ENCODE data around the gene BTBD16.

BTBD16 gene

DNA sequence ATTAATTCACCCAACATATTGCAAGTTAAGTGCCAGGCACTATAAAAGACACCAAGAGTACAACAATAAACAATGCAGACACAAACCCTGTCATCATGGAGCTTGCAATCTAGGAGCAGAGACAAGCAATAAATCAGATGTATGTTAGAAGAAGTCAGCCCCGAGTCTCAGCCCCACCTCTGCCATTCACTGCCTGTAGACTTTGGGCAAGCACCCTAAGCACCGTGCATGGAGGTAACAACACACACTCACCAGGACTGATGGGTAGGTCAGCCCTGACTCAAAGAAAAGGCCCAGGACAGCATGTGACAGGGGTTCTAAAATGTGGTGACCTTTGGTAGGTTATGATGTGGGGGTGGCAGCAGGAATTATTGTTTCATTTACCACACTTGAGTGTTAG is 54.1 kb downstream of the BTBD16 start:
- Mint-ChIP-seq H3K36me3 (no peaks in the 10 kb centered on the region), H3K27me3 (peaks cover 6% of the 10 kb centered on the region), H3K4me1 (ENCODE audit: low read depth) (no peaks in the 10 kb centered on the region)

DNA sequence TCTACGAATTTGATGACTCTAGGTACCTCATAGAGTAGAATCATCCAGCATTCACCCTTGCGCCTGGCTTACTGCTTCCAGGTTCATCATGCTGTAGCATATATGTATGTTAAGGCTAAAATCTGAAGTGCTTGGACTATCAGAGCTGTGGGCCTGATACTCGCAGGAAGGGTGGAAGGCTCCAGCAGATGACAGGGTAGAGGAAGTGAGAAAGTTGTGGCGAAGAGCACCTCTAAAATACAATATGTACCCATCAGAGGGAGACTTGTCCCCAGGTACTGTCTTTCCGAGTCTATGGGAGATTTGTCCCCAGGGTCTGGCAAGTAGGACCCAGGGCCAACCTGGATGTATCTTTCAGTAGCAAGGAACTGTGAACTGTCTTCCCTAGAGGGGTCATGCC is 55.3 kb downstream of the BTBD16 start:
- Mint-ChIP-seq H3K36me3 (no peaks in the 10 kb centered on the region), H3K4me1 (ENCODE audit: low read depth) (no peaks in the 10 kb centered on the region), H3K4me3 (no peak overlapping the region)

More for the DNA sequence above, 54.1 kb downstream of the BTBD16 start:
- H3K27ac Mint-ChIP-seq: no peak overlapping the region
- H3K4me3 Mint-ChIP-seq: no peak overlapping the region
- H3K9me3 Mint-ChIP-seq (ENCODE audit: low read depth): no peaks in the 10 kb centered on the region

DNA sequence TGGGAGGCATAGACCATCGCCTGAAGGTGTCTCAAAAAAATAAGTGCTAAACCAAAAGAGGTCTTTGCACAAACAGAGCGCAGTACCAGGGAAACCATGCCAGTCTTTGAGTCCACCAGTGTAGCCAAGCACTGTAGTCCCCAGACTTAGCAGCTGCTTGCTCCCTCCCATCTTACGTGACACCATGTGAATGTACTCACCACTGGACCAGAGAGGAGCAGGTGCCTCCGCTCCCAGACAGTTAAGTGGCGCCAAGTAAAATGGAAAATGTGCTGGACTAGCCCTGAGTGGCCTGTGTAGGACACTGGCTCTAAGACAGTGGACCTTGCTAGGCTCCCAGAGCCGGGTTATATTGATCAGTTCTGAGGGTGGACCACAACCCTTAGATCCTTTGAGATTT is 55.7 kb downstream of the BTBD16 start:
- Mint-ChIP-seq H3K27ac (no peak overlapping the region), H3K4me3 (no peak overlapping the region), H3K4me1 (ENCODE audit: low read depth) (no peaks in the 10 kb centered on the region), H3K27me3 (peaks cover 13% of the 10 kb centered on the region), H3K9me3 (ENCODE audit: low read depth) (no peaks in the 10 kb centered on the region), H3K36me3 (no peaks in the 10 kb centered on the region)

More for the DNA sequence above, 55.3 kb downstream of the BTBD16 start:
- Mint-ChIP-seq H3K27ac (no peak overlapping the region), H3K9me3 (ENCODE audit: low read depth) (no peaks in the 10 kb centered on the region), H3K27me3 (peaks cover 10% of the 10 kb centered on the region)

DNA sequence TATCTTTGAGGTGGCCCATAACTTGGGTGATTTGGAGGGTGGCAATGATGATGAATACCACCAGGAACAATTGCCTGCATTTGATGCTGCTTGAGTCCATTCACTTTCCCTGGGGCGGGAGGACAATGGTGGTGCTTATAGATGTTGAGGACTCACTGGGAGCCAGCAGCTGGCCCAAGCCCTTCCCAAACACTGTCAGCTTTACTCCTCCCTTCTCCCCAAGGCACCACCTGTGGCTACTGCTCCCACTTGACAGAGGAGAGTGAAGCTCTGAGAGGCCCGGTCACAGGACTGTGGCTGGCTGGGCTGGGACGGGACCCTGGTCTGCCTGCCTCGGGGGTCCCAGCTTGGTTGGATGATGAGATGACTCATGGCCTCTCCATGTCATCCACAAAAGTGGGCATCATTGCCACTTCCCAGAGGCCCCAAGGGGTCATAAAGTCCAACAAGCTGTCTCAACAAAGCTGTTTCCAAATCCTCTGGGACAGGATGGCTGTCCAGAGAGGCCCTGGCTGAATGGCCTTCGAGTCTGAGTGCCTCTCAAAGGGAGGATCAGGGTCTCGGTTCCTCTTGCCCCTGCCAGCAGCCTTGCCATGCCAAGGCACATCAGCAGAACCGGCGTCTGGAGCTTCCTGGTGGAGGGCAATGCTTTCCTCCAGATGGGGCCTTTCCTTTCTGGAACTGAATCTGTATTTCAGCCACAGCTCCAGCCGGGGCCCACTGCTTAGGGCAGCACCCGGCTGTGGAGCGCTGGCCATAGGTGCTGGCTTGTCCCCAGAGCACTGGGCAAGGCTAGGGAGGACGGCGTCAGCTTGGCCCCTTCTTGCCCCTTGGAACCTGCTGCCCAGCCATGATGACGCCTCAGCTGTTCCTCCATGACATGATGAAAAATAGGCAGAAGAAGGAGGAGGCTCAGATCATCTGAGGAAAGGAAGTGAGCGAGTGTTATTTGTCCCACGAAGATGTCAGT is 56.4 kb downstream of the BTBD16 start:
- no peaks in the 10 kb centered on the region for H3K4me1 Mint-ChIP-seq (ENCODE audit: low read depth)
- no peaks in the 10 kb centered on the region for H3K9me3 Mint-ChIP-seq (ENCODE audit: low read depth)
- H3K27me3 Mint-ChIP-seq: peaks cover 13% of the 10 kb centered on the region
- H3K36me3 Mint-ChIP-seq: no peaks in the 10 kb centered on the region
- H3K4me3 Mint-ChIP-seq: no peak overlapping the region
- H3K27ac Mint-ChIP-seq: no peak overlapping the region

DNA sequence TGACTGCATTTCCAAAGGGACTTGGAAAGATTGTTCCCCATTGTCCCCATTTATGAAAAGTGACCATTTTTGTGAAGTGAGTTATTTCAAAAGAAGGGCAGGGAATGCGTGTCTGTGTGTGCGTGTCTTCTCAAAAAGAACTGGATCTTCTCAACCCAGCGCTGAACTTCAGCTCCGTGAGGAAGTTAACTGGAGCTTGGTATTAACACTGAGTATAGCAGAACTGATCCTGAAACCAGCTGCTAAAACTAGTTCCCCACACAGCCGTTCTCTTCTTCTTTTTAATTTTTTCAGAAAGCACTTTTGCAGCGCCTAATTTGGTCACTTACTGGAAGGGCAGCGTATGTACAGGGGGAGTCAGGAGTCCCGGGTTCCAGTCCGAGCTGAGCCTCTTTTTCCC is 57.6 kb downstream of the BTBD16 start:
- Mint-ChIP-seq H3K36me3 (no peaks in the 10 kb centered on the region), H3K27me3 (peaks cover 13% of the 10 kb centered on the region), H3K4me3 (no peak overlapping the region), H3K4me1 (ENCODE audit: low read depth) (no peaks in the 10 kb centered on the region), H3K27ac (no peak overlapping the region), H3K9me3 (ENCODE audit: low read depth) (no peaks in the 10 kb centered on the region)

DNA sequence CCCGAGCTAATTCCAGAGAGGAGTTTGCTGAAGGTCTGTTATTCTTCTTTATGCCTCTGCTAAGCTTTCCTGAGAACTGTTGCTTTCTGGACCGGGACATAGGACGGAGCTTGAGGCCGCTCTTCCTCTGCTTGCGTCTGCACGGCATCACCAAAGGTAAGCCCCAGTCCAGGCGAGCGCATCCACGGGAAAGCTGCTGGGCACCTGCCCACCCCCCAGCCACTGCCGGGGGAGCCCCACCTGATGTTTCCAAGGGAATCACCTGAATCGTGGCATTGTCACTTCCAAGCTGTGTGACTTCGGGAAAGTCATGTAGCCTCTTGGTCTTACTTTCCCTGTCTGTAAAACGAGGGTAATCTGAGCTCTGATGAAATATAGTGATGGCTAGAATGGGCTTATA is 58.3 kb downstream of the BTBD16 start:
- peaks cover 13% of the 10 kb centered on the region for H3K27me3 Mint-ChIP-seq
- H3K4me1 Mint-ChIP-seq (ENCODE audit: low read depth): no peaks in the 10 kb centered on the region
- H3K36me3 Mint-ChIP-seq: no peaks in the 10 kb centered on the region
- no peaks in the 10 kb centered on the region for H3K9me3 Mint-ChIP-seq (ENCODE audit: low read depth)
- H3K27ac Mint-ChIP-seq: no peak overlapping the region
- H3K4me3 Mint-ChIP-seq: no peak overlapping the region

DNA sequence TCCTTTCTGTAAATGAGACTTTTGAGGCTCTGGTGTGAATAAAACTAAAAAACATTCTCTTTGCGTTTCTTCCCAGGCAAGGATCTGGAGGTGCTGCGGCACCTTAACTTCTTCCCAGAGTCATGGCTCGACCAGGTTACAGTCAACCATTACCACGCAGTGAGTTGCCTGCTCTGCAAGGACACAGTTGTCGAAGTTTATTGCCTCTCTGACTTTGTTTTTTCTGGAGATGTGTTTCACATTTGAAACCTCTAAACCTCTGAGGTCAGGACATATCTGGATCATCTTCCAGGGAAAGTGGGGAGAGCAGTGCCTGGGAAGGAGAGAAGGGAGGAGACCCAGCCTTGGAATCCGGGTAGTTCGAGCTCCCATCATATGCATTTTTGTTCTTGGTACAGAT is 60.0 kb downstream of the BTBD16 start:
- Mint-ChIP-seq H3K4me1 (ENCODE audit: low read depth) (no peaks in the 10 kb centered on the region), H3K27ac (no peak overlapping the region), H3K9me3 (ENCODE audit: low read depth) (no peaks in the 10 kb centered on the region), H3K4me3 (no peak overlapping the region), H3K27me3 (peaks cover 13% of the 10 kb centered on the region), H3K36me3 (no peaks in the 10 kb centered on the region)

DNA sequence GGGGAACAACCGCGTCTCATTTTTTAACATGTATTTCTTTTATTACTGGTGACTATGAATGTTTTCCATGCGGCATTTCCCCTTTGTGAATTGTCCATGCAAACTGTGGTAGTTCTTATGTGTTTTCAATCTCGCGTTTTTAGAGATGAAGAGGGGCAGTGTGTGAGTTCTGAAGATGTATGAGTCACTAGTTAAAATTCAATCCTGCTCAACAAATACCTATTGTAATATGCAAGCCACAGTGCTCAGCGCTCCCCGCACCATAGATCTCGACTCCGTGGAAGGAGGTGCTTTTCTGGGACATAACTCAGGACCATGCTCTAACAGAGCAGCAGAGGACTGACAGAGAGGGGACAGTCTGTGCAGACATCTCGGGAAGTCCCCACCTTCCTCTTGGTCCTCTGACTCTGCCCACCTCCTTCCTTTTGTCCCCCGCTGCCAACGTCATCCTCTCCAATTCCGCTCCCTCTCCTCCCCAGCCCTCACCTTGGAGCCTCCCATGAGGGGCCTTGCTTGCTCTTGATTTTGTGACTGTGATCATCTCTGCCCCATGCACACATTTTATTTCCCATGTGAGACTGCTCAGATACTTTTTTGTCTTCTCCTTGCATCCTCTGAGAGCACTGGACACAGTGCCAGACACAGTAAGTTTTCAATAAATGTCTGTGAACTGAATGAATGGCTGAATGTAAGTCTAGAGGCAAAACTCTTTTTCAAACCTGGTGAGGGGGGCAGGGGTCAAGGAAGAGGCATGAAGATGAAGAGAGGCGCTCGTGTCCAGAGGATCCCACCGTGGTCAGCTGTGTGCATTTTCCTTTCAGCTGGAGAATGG is 60.7 kb downstream of the BTBD16 start:
- no peak overlapping the region for H3K27ac Mint-ChIP-seq
- no peaks in the 10 kb centered on the region for H3K36me3 Mint-ChIP-seq
- no peaks in the 10 kb centered on the region for H3K4me1 Mint-ChIP-seq (ENCODE audit: low read depth)
- H3K9me3 Mint-ChIP-seq (ENCODE audit: low read depth): no peaks in the 10 kb centered on the region
- peaks cover 13% of the 10 kb centered on the region for H3K27me3 Mint-ChIP-seq
- no peak overlapping the region for H3K4me3 Mint-ChIP-seq

DNA sequence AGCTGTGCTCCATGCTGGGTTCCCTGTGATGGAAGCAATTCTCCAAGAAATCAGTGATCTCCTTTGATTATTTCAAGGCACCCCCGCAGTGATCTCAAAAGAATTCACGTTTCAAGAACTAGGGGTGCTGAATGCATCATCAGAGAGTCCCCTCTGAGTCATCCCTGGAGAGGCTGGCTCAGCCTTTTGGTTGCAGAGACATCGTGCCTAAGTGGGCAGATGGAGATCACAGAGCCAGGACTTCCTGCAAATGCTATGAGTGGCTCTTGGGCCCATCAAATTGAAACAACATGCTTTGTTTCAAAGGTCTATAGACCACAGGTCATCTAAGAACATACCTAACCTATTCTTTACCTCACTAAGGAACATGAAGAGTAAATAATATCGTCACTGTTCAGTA is 61.9 kb downstream of the BTBD16 start:
- no peaks in the 10 kb centered on the region for H3K36me3 Mint-ChIP-seq
- H3K27ac Mint-ChIP-seq: no peak overlapping the region
- no peaks in the 10 kb centered on the region for H3K9me3 Mint-ChIP-seq (ENCODE audit: low read depth)
- no peaks in the 10 kb centered on the region for H3K4me1 Mint-ChIP-seq (ENCODE audit: low read depth)
- peaks cover 13% of the 10 kb centered on the region for H3K27me3 Mint-ChIP-seq
- H3K4me3 Mint-ChIP-seq: no peak overlapping the region

DNA sequence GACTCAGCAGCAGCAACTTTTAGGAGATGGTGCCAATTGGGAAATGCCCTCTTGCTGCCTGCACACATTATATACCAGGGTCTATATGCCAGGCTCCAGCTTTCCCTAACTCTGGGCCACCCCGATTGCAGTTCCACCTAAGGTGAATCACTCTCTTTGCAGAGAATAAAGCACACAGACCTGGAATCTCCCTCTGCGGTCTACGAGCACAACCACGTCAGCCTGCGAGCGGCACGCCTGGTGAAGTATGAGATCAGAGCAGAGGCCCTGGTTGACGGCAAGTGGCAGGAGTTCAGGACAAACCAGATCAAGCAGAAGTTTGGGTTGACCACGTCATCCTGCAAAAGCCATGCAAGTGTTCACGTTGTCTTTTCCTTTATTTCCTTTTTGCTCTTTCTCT is 65.2 kb downstream of the BTBD16 start:
- Mint-ChIP-seq H3K4me1 (ENCODE audit: low read depth) (no peaks in the 10 kb centered on the region), H3K27ac (no peak overlapping the region), H3K9me3 (ENCODE audit: low read depth) (no peaks in the 10 kb centered on the region), H3K27me3 (peaks cover 9% of the 10 kb centered on the region), H3K4me3 (no peak overlapping the region), H3K36me3 (no peaks in the 10 kb centered on the region)

DNA sequence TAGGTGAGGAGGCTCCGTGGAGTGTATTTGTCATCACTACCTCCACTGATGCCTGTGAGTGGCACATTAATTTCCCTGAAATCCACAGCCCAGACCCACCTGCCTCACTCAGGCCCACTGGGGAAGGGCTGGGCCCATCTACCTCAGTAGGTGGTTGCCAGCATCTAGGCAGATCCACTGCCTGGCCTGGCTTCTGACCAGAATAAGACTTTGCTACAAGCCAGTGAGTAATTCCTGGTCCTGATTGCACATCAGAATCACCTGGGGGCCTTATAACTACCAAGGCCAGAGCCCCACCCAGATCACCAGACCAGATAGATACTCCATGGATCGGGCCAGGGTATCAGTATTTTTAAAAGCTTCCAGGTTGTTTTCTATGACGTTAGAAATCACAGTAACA is 65.9 kb downstream of the BTBD16 start:
- no peaks in the 10 kb centered on the region for H3K4me1 Mint-ChIP-seq (ENCODE audit: low read depth)
- H3K27ac Mint-ChIP-seq: no peak overlapping the region
- no peaks in the 10 kb centered on the region for H3K36me3 Mint-ChIP-seq
- no peaks in the 10 kb centered on the region for H3K9me3 Mint-ChIP-seq (ENCODE audit: low read depth)
- peaks cover 5% of the 10 kb centered on the region for H3K27me3 Mint-ChIP-seq
- H3K4me3 Mint-ChIP-seq: no peak overlapping the region

DNA sequence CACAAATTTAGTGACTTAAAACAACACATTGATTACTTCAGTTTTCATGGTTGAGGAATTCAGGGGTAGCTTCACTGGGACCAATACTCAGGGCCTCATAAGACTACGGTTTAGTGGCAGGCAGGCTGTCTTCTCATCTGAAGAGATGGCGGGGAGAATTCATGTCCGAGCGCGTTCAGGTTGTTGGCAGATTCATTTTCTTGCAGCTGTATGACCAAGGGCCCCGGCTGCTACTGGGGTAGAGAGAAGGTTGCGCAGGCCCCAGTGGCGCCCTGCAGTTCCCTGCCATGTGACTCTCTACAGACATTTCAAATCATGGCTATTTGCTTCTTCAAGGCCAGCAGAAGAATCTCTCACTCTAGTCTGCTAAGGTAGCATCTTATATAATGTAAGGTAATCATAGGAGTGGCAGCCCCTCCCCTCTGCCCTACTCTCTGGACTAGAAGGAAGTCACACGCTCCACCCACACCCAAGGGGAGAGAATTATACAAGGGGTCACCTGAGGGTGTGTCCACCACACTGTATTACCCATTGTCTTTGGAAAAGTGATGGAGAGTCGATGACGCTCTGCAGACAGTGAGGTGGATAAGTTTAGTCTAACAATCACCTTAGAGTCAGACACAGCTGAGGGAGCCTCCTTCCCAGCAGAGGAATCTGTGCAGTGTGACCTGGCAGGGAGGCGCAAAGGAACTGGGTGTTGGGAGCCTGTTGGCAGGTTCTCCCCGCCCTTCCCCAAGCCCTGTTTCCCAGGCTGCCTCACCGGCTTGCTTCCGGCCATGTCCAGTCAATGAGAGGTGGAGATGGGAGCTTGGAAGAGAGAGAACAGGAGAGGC is 67.7 kb downstream of the BTBD16 start:
- Mint-ChIP-seq H3K36me3 (no peaks in the 10 kb centered on the region), H3K27ac (no peak overlapping the region), H3K9me3 (ENCODE audit: low read depth) (no peaks in the 10 kb centered on the region), H3K4me1 (ENCODE audit: low read depth) (peaks cover 4% of the 10 kb centered on the region), H3K4me3 (no peak overlapping the region), H3K27me3 (peaks cover 2% of the 10 kb centered on the region)

DNA sequence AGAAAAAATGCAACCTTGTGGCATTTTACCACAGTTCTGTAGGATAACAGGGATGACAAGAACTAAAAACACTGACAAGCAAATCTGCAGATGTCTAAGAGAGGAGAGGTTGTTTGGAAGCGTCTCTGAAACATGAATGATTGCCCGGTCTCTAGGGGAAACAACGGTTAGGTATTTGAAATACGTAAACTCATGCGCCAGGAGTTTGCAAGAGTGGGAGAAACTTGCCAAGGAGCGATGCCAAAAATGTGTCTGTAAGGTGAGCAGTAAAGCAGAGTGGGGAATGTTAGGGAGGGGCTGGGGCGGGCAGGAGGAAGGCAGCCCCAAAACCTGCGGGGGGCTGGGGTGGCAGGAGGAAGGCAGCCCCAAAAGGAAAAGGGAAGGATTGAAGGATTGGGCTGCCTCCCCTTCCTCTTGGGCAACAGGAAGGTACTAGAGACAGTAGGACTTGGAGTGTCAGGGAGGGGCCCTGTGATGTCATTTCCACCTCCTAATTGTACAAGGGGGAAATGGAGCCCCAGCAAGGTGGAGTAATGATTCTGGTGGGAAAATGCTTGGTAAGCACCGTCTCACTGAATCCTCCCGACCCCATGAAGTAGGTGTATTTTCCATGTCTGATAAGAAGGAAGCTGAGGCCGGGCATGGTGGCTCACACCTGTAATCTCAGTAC is 70.2 kb downstream of the BTBD16 start:
- Mint-ChIP-seq H3K9me3 (ENCODE audit: low read depth) (no peaks in the 10 kb centered on the region), H3K36me3 (no peaks in the 10 kb centered on the region), H3K27ac (no peak overlapping the region), H3K27me3 (no peaks in the 10 kb centered on the region), H3K4me3 (no peak overlapping the region), H3K4me1 (ENCODE audit: low read depth) (peaks cover 6% of the 10 kb centered on the region)

Data from activated naive CD8-positive, alpha-beta T cell (primary cell).